Measurements from ENCODE around the gene COL4A4. TPM values are rescaled to one million over a fixed set of nuclear protein-coding genes. Genes with fewer than 3 reads are reported as not detected.

The COL4A4 gene
- total RNA-seq, 1 donor from 2014 or later: 20.5 TPM

DNA sequence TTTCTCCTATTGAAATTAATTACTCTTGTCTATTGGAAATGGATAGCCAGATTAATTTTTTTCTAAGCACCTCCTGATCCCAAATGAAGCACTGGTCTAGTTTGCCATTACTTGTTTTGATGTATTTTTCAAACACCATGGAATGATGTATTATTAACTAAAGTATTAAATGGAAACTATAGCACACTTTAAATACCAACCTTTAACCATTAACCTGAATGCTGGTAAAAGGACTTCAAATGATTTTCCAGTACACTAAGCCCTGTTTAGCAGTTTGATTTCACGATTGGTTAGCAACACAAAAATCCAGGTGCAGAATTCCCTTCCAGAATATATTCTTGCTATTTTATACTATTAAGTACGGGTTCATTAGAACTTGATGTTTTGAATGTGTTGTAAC is 37.8 kb upstream of the COL4A4 start:
- DNase-seq (ENCODE audit: low spot score in 2 of 2): no peak
- no peak overlapping the region for H3K27ac ChIP-seq
- H3K9me3 ChIP-seq: no peaks in the 10 kb centered on the region
- no peak for TF ChIP-seq CTCF (IDR thresholded peaks at IDR 0.05)
- intact Hi-C loops (cut with DNase I): no loop called here
- no peaks in the 10 kb centered on the region for H3K36me3 ChIP-seq
- no peak overlapping the region for H3K4me3 ChIP-seq
- H3K4me1 ChIP-seq: no peaks in the 10 kb centered on the region
- H3K27me3 ChIP-seq: no peaks in the 10 kb centered on the region

DNA sequence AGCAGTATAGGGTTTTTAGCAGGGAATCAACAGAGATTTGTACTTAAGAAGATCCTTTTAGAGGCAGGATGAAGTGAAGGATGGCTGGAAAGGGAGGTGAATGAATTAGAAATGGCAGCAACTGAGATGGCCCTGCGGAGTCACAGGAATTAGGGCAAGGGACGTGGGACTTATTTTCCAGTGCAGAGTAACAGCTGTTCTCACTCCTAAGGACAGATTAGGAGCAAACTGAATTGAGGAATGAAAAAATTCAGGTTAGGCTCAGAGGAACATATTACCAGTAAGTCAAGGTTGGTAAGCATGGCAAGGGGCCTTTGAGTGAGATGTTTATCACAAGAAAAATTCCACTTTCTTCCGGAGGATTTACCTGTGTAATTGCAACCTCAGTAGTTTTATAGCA is 34.9 kb upstream of the COL4A4 start:
- H3K36me3 ChIP-seq: no peaks in the 10 kb centered on the region
- no peaks in the 10 kb centered on the region for H3K9me3 ChIP-seq
- no peak for TF ChIP-seq CTCF (IDR thresholded peaks at IDR 0.05)
- no peaks in the 10 kb centered on the region for H3K4me1 ChIP-seq
- no peak overlapping the region for H3K27ac ChIP-seq
- H3K4me3 ChIP-seq: no peak overlapping the region
- intact Hi-C loops (cut with DNase I): no loop called here
- no peaks in the 10 kb centered on the region for H3K27me3 ChIP-seq
- no peak for DNase-seq (ENCODE audit: low spot score in 2 of 2)

DNA sequence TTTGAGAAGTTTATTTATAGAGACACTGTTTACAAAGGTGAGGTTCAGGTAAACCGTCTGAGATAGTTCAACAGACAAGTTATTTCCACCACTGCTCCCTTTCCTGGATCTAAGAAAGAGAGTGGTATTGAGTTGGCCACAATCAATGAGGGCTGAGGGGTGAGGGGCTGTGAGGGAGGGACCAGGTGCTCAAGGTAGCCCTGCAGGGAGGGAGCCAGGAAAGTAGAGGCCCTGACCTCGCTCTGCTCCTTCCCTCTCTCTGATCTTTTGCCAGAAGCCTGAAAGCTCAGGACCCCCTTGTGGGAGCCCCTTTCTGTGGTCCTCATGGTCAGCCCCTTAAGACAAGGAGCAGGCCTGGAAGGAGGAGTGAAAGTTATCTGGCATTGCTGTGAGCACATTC is 30.2 kb upstream of the COL4A4 start:
- no peaks in the 10 kb centered on the region for H3K9me3 ChIP-seq
- no peak for TF ChIP-seq CTCF (IDR thresholded peaks at IDR 0.05)
- no peak overlapping the region for H3K4me3 ChIP-seq
- no peaks in the 10 kb centered on the region for H3K27me3 ChIP-seq
- H3K4me1 ChIP-seq: peaks cover 0 to under 1% of the 10 kb centered on the region in 2 donors
- H3K36me3 ChIP-seq: no peaks in the 10 kb centered on the region
- intact Hi-C loops (cut with DNase I): no loop called here
- DNase-seq (ENCODE audit: low spot score in 2 of 2): no peak
- no peak overlapping the region for H3K27ac ChIP-seq

- Histone ChIP-seq H3K4me3 (no peak overlapping the region), H3K36me3 (no peaks in the 10 kb centered on the region), H3K9me3 (no peaks in the 10 kb centered on the region), H3K27ac (no peak overlapping the region), H3K4me1 (peaks cover 6 to 12% of the 10 kb centered on the region in 2 donors), H3K27me3 (no peaks in the 10 kb centered on the region)
- intact Hi-C loops (cut with DNase I): no loop called here
- DNase-seq (ENCODE audit: low spot score in 2 of 2): no peak
- TF ChIP-seq CTCF (IDR thresholded peaks at IDR 0.05): no peak
Observed at GRCh38 chr2:227192491-227192890, 28.5 kb upstream of the COL4A4 start.

DNA sequence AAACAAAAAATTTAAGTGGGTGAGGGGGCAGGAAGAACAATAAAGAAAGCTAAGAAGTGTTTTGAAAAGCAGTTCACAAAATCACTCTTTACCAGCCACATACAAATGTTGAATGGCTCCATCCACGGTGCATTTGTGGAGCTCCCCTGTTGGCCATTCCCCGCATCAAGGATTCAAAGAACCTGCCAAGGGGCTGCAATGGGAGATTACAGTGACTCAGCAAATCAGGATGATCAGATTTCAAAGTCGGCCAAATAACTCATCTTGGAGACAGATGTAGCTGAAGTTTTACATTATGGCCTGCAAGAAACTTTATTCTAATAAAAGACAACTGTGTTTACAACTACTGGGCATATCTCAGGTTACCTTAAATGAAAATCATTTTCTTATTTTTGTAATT is 27.4 kb upstream of the COL4A4 start:
- TF ChIP-seq CTCF (IDR thresholded peaks at IDR 0.05): no peak
- Histone ChIP-seq H3K4me3 (no peak overlapping the region), H3K36me3 (no peaks in the 10 kb centered on the region), H3K9me3 (no peaks in the 10 kb centered on the region), H3K27ac (no peak overlapping the region), H3K27me3 (no peaks in the 10 kb centered on the region), H3K4me1 (peaks cover 9 to 17% of the 10 kb centered on the region in 2 donors)
- intact Hi-C loops (cut with DNase I): no loop called here
- DNase-seq (ENCODE audit: low spot score in 2 of 2): no peak

DNA sequence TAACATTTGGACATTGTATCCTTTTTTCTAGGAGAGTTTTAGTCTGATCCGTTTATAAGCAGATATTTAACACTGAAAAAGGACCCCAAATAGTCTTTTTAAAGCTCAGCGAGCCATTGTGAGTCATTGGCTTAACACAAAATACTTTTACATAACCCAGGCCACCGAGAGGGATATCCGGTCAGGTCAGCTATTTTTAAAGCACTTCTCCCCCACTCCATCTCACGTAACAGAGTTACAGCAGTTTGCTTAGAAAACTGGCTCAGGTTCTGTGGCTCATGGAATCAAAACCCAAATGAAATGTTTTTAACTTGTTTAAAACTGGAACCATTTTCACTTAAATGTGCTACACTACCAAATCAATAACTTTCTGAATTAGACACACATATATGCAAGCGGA is 24.3 kb upstream of the COL4A4 start:
- H3K27me3 ChIP-seq: no peaks in the 10 kb centered on the region
- TF ChIP-seq CTCF (IDR thresholded peaks at IDR 0.05): no peak
- intact Hi-C loops (cut with DNase I): loop anchor here (2.0 to 5.0 kb wide), 2 partner anchors 23 to 39 kb away; partner anchors contain the start of genes COL4A3 and COL4A4
- peak overlapping the region in 1 of 2 donors; percentile 26 for H3K4me3 ChIP-seq
- no peaks in the 10 kb centered on the region for H3K9me3 ChIP-seq
- peak in 1 of 2 donors; percentile 69 for DNase-seq (ENCODE audit: low spot score in 2 of 2)
- no peaks in the 10 kb centered on the region for H3K36me3 ChIP-seq
- H3K27ac ChIP-seq: peak overlapping the region; percentile 78 to 85
- peaks cover 9 to 17% of the 10 kb centered on the region in 2 donors for H3K4me1 ChIP-seq
